GM23248 (cell line): ENCODE measurements around the gene SMCO1. TPM values are rescaled to one million over a fixed set of nuclear protein-coding genes. Genes with fewer than 3 reads are reported as not detected.

ENCODE experiments used
- DNase-seq: peaks from one replicate; pipeline ENCODE4 v3.0.0-alpha.2; 2015
- H2AFZ ChIP-seq: fragments of 200-600 bp; sonication (generic); 2 replicates; pipeline ENCODE4 v1.6.1; 2016; ENCODE audit warnings: antibody characterized with exemption
- H3F3A ChIP-seq: fragments of 200-600 bp; sonication (generic); 2 replicates; pipeline ENCODE4 v1.6.1; 2016; ENCODE audit warnings: mild to moderate bottlenecking, antibody characterized with exemption, mixed run types; ENCODE audit not compliant: insufficient read depth
- H3K27ac ChIP-seq: fragments of 200-600 bp; sonication (generic); 2 replicates; pipeline ENCODE4 v1.5.1; 2016; ENCODE audit warnings: mild to moderate bottlenecking
- H3K27me3 ChIP-seq: fragments of 200-600 bp; sonication (generic); replicated peaks from 2 replicates; pipeline ENCODE4 v1.6.1; 2016; ENCODE audit warnings: mild to moderate bottlenecking; ENCODE audit not compliant: insufficient read depth
- H3K36me3 ChIP-seq: fragments of 200-600 bp; sonication (generic); 2 replicates; pipeline ENCODE4 v1.6.1; 2016; ENCODE audit warnings: low read depth, mild to moderate bottlenecking
- H3K4me1 ChIP-seq: fragments of 200-600 bp; sonication (generic); 2 replicates; pipeline ENCODE4 v1.6.1; 2016; ENCODE audit warnings: mild to moderate bottlenecking; ENCODE audit not compliant: insufficient read depth
- H3K4me2 ChIP-seq: fragments of 200-600 bp; sonication (generic); one replicate; pipeline ENCODE4 v1.6.1; 2016; ENCODE audit warnings: mild to moderate bottlenecking; ENCODE audit not compliant: unreplicated experiment
- H3K4me3 ChIP-seq: fragments of 200-600 bp; sonication (generic); 2 replicates; pipeline ENCODE4 v1.5.1; 2016; ENCODE audit warnings: mild to moderate bottlenecking
- H3K79me2 ChIP-seq: fragments of 200-600 bp; sonication (generic); 2 replicates; pipeline ENCODE4 v1.6.1; 2016; ENCODE audit warnings: mild to moderate bottlenecking; ENCODE audit not compliant: insufficient read depth
- H3K9ac ChIP-seq: fragments of 200-600 bp; sonication (generic); 2 replicates; pipeline ENCODE4 v1.6.1; 2016; ENCODE audit warnings: mild to moderate bottlenecking
- H3K9me2 ChIP-seq: fragments of 200-600 bp; sonication (generic); 2 replicates; pipeline ENCODE4 v1.6.1; 2016; ENCODE audit warnings: mixed run types, mild to moderate bottlenecking, moderate library complexity; ENCODE audit not compliant: insufficient read depth
- H3K9me3 ChIP-seq: fragments of 200-600 bp; sonication (generic); one replicate; pipeline ENCODE4 v1.6.1; 2017; ENCODE audit warnings: low read depth
- H4K20me1 ChIP-seq: fragments of 200-600 bp; sonication (generic); 2 replicates; pipeline ENCODE4 v1.6.0; 2016; ENCODE audit not compliant: insufficient read depth
- EZH2 ChIP-seq: fragments of 200-600 bp; sonication (generic); IDR thresholded peaks from 2 replicates; pipeline ENCODE4 v1.6.1; 2018; ENCODE audit warnings: antibody characterized with exemption, mild to moderate bottlenecking; ENCODE audit not compliant: insufficient read depth, poor library complexity, severe bottlenecking
- EZH2phosphoT487 ChIP-seq: fragments of 200-600 bp; sonication (generic); IDR thresholded peaks from 2 replicates; pipeline ENCODE4 v1.6.1; 2018; ENCODE audit warnings: antibody characterized with exemption, moderate library complexity, mild to moderate bottlenecking, low read depth; ENCODE audit not compliant: insufficient read depth
- WGBS, 2 experiments: methylation state at CpG; one replicate each; pipeline ENCODE4 v1.1.6; 2015 to 2017; ENCODE audit warnings: low lambda C conversion rate in 2 of 2, low coverage in 1 of 2; ENCODE audit errors: missing lambda C conversion rate in 2 of 2; 5-methylcytosine and 5-hydroxymethylcytosine counted together
- in situ Hi-C: fragments of 300-500 bp; cut with MboI; formaldehyde crosslinking; loops from 2 replicates; pipeline ENCODE4 v1.15.0; 2020
- polyA plus RNA-seq: library from polyadenylated mRNA; unstranded; fragments of >200 nt; fragmentation: Nextera tagmentation; extraction: Ambion mirVana; gene quantifications from 2 replicates; pipeline ENCODE4 v1.2.1, GENCODE V29; 2016
- total RNA-seq: library from RNA; depleted of rRNA; stranded (reverse); fragments of >200 nt; shearing (Covaris generic); gene quantifications from 2 replicates; pipeline ENCODE4 v1.2.3, GENCODE V29; 2014

The SMCO1 gene
- total and polyA plus RNA-seq, 2 experiments from 2014 or later: not detected

DNA sequence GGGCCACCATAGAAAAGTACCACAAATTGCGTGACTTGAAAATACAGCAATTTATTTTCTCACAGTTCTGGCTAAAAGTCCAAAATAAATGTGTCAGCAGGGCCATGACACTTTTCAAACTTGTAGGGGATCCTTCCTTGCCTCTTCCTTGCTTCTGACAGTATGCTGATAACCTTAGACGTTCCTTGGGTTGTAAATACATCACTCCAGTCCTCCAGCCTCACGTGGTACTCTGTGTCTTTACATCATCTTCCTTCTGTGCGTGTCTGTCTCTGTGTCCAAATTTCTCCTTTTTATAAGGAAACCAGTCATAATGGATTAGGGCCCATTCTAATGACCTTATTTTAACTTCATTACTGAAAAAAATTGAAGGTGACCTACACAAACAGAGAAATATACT lies 19.0 kb downstream of the SMCO1 start:
- H3K9me3 ChIP-seq: no peaks in the 10 kb centered on the region
- H3K4me1 ChIP-seq: peaks cover 19% of the 10 kb centered on the region
- no peaks in the 10 kb centered on the region for H3K27me3 ChIP-seq
- no peak overlapping the region for H3K9ac ChIP-seq
- no peak for DNase-seq
- no peak overlapping the region for H3K27ac ChIP-seq
- no peak overlapping the region for H2AFZ ChIP-seq
- no peaks in the 10 kb centered on the region for H4K20me1 ChIP-seq
- H3K79me2 ChIP-seq: peaks cover 100% of the 10 kb centered on the region
- TF ChIP-seq EZH2 (no peak), EZH2phosphoT487 (no peak)
- H3K4me2 ChIP-seq: no peak overlapping the region
- 73 to 78% methylated on average over 4 of the region's 4 CpGs for WGBS, 2 experiments
- no peaks in the 10 kb centered on the region for H3K9me2 ChIP-seq
- peaks cover 33% of the 10 kb centered on the region for H3F3A ChIP-seq
- no peak overlapping the region for H3K4me3 ChIP-seq
- in situ Hi-C loops: no loop called here
- H3K36me3 ChIP-seq: no peaks in the 10 kb centered on the region

DNA sequence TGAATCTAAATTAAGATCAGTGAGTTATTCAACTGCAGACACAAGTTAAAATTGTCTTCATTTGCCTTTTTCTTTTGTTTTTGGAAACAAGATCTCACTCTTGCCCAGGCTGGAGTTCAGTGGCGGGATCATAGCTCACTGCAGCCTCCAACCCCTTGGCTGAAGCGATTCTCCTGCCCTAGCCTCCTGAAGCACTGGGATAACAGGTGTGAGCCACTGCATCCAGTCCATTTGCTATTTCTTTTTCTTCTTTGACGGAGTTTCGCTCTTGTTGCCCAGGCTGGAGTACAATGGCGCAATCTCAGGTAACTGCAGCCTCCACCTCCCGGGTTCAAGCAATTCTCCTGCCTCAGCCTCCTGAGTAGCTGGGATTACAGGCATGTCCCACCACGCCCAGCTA lies 21.9 kb downstream of the SMCO1 start:
- 98 to 99% methylated on average over 7 of the region's 7 CpGs for WGBS, 2 experiments
- H3K79me2 ChIP-seq: peaks cover 100% of the 10 kb centered on the region
- no peaks in the 10 kb centered on the region; the same call in 1 of the 2 replicates for H4K20me1 ChIP-seq
- H3K9me3 ChIP-seq: no peaks in the 10 kb centered on the region
- H3F3A ChIP-seq: peaks cover 8% of the 10 kb centered on the region
- no peak overlapping the region for H3K4me3 ChIP-seq
- no peak overlapping the region for H3K9ac ChIP-seq
- in situ Hi-C loops: no loop called here
- H3K4me1 ChIP-seq: 0 out of 2 replicates have a peak, but pooled peaks cover under 1% of the 10 kb centered on the region
- H3K4me2 ChIP-seq: no peak overlapping the region
- no peaks in the 10 kb centered on the region for H3K36me3 ChIP-seq
- H3K27me3 ChIP-seq: no peaks in the 10 kb centered on the region
- H3K9me2 ChIP-seq: no peaks in the 10 kb centered on the region
- H3K27ac ChIP-seq: no peak overlapping the region
- no peak for DNase-seq
- no peak overlapping the region for H2AFZ ChIP-seq
- TF ChIP-seq EZH2 (no peak), EZH2phosphoT487 (no peak)

DNA sequence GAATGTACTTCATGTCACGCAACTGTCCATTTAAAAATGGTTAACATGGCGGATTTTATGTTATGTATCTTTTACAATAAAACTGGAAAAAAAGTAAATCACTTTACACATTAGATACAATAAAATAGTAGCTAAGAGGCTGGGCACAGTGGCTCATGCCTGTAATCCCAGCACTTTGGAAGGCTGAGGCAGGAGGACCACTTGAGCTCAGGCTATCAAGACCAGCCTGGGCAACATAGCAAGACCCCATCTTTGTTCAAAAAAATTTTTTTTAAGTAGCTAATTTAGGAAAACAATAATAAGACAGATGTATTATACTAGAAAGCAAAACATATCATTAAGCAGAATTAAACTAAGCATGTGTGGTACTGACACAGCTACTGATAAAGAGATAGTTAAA lies 23.1 kb downstream of the SMCO1 start:
- Histone ChIP-seq H3K27ac (no peak overlapping the region), H3K9ac (no peak overlapping the region), H3K4me3 (no peak overlapping the region), H3K4me2 (no peak overlapping the region), H3K27me3 (no peaks in the 10 kb centered on the region), H3K79me2 (peaks cover 100% of the 10 kb centered on the region), H4K20me1 (no peaks in the 10 kb centered on the region; the same call in 1 of the 2 replicates), H3K9me2 (no peaks in the 10 kb centered on the region), H3K36me3 (peaks cover 9% of the 10 kb centered on the region), H3K9me3 (no peaks in the 10 kb centered on the region), H3F3A (no peaks in the 10 kb centered on the region; the same call in 1 of the 2 replicates), H3K4me1 (no peaks in the 10 kb centered on the region), H2AFZ (no peak overlapping the region)
- in situ Hi-C loops: no loop called here
- WGBS, 2 experiments: 99 to 100% methylated on average over 2 of the region's 2 CpGs
- DNase-seq: no peak
- TF ChIP-seq EZH2phosphoT487 (no peak), EZH2 (no peak)

DNA sequence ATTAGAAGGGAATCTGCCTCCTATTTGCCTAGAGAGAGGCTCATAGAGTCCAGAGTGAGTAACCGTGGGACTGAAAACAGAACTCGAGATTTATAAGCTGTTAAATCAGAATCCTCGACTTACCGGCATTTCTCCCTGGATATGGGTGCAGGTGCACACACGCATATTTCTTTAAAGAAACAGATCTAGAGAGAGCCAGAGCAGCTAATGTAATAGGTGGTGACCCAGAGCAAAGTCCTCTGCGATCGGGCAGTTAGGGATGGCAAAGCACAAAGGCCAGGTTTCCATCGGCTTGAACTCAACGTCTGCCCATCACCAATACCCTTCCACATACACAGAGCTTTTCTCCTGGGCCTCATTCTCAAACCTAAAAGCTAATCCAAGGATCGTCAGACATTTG lies 25.4 kb downstream of the SMCO1 start:
- 85 to 91% methylated on average over 10 of the region's 10 CpGs for WGBS, 2 experiments
- Histone ChIP-seq H2AFZ (no peak overlapping the region), H3K4me2 (no peak overlapping the region), H3K9ac (no peak overlapping the region), H3K9me2 (no peaks in the 10 kb centered on the region), H4K20me1 (no peaks in the 10 kb centered on the region; the same call in 1 of the 2 replicates), H3K4me3 (no peak overlapping the region), H3K36me3 (peaks cover 32% of the 10 kb centered on the region), H3K27ac (no peak overlapping the region), H3K79me2 (peaks cover 100% of the 10 kb centered on the region), H3F3A (no peaks in the 10 kb centered on the region; the same call in 1 of the 2 replicates), H3K4me1 (no peaks in the 10 kb centered on the region), H3K27me3 (no peaks in the 10 kb centered on the region), H3K9me3 (no peaks in the 10 kb centered on the region)
- in situ Hi-C loops: no loop called here
- no peak for DNase-seq
- no peak for TF ChIP-seq EZH2
- TF ChIP-seq EZH2phosphoT487: no peak

DNA sequence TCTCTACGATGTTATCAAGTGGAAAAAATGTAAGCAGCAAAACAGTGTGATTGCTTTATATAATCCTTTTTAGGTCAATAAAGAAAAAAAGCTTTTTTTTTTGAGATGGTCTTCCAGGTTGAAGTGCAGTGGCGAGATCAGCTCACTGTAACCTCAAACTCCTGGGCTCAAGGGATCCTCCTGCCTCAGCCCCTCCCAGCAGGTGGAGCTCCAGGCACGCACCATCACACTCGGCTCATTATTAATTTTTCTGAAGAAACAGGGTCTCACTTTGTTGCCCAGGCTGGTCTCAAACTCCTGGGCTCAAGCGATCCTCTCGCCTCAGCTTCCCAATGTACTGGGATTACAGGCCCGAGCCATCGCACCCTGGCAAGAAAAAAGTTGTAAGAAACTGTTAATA lies 28.9 kb downstream of the SMCO1 start:
- 88% methylated on average over 8 of the region's 8 CpGs for WGBS, 2 experiments
- H4K20me1 ChIP-seq: no peaks in the 10 kb centered on the region; the same call in 1 of the 2 replicates
- in situ Hi-C loops: no loop called here
- H3K36me3 ChIP-seq: peaks cover 61% of the 10 kb centered on the region
- TF ChIP-seq EZH2 (no peak), EZH2phosphoT487 (no peak)
- H3K4me3 ChIP-seq: no peak overlapping the region
- no peak for DNase-seq
- H2AFZ ChIP-seq: no peak overlapping the region
- H3F3A ChIP-seq: no peaks in the 10 kb centered on the region; the same call in 1 of the 2 replicates
- no peak overlapping the region for H3K9ac ChIP-seq
- no peak overlapping the region for H3K4me2 ChIP-seq
- H3K27me3 ChIP-seq: no peaks in the 10 kb centered on the region
- H3K9me3 ChIP-seq: no peaks in the 10 kb centered on the region
- H3K27ac ChIP-seq: no peak overlapping the region
- no peaks in the 10 kb centered on the region for H3K4me1 ChIP-seq
- H3K9me2 ChIP-seq: no peaks in the 10 kb centered on the region
- H3K79me2 ChIP-seq: peaks cover 92% of the 10 kb centered on the region
